HG03097 (cell line): ENCODE data around the gene PRTG.
"Not testable (repeated sequence)": the region's sequence is repeated elsewhere in the genome, so short reads cannot be mapped to it uniquely, and the experiment has no call there.

ENCODE experiments used
- ATAC-seq: cut with Tn5 transposase; IDR thresholded peaks from one replicate; pipeline ENCODE4 v1.9.1; 2021; ENCODE audit not compliant: unreplicated experiment, low FRiP score

The PRTG gene

DNA sequence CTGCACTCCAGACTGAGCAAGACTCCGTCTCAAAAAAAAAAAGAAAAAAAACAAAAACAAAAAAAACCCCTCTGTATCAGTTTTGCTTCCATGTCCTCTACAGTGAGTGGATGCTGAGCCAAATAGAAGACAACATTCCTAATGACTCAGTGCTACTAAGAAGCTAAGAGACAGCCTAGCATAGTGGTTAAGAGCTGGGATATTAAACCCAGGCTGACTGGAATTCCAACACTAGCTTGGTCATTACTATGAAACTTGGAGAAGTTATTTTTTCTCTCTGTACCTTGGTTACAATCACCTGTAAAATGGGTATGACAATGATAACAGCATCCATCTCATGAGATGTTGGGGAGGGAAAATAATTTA, 93.9 kb downstream of the PRTG start:
- no peak for ATAC-seq

DNA sequence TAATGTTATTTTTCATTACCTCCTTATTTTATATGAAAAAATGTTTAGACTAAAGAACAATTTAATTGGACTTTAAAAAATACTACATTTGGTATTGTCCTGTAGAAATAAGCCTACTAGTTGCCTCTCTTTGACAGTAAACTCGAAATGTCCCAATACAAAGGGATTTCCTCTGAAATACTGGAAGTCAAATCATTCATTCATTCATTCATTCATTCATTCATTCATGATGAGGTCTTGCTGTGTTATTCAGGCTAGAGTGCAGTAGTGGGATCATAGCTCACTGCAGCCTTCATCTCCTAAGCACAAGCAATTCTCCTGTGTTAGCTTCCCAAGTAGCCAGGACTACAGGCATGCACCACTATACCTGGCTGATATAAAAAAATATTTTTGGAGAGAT, 104.2 kb downstream of the PRTG start:
- ATAC-seq = no peak

DNA sequence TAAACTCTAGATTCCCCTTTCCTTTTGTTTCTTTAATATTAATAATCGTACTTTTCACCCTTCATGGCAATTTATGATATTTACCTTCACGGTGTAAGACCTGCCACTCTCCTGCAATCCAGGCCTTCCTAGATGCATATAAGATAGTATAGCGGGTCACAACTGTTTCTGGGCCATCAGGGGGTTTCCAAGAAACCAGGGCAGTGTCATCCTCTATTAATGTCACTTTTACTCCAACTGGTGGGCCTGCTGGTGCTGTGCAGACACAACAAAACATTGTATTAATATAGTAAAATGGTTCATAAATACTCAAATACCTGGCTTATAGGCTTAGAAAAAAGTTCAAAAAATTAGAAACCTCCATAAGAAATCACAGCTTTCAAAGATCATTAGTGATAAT, 105.9 kb downstream of the PRTG start:
- no peak for ATAC-seq

DNA sequence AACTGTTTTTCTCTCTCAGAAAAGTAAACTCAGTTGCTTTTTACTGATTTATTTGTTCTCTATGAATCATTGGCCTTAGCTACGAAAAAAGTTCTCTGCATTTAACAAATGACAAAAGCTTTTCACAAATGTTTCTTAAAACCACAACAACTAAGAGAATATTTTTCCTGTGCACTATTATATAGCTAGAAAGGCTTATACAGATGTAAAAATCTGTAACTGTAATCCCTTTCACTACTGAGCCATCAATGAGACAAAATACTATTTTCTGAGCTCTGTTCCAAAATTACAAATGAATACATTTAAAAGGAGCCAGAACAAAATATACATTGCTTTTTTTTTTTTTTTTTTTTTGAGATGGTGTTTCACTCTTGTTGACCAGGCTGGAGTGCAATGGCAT, 109.2 kb downstream of the PRTG start:
- no peak for ATAC-seq

DNA sequence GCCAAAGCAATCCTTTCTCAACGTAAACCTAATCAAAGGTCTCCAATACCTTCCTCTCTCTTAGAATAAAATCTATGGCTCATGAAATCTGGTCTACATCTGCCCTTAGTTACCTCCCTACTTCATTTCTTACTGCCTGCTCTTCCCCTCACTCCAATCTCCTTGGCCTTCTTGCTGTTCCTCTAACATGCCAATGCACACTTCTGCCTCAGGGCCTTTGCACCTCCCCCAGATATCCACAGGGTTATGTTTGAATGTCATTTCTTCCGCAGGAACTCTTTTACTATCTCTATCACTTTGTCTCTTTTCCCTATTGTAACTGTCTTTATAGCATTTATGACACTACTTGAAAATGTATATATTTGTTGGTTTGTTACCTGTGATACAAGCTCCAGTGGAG, 110.5 kb downstream of the PRTG start:
- no peak for ATAC-seq

DNA sequence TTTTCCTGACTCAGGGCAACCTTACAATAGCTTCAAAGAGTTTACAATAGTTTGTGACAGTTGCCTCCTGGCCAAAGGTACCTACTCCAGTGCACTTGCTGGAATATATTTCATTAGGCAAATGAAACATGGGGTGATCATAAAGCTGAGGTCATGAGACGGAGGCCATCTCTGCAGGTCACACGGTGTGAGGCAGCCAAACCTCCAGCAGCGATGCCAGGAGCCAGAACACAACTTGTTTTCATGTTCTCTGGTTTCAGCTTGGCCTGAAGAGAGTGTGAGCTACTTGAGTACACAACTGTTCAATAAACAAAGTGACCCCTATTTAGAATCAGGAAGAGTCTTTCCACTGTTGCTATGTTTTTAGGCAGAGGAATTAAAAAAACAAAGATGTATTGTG, 112.1 kb downstream of the PRTG start:
- ATAC-seq = no peak

DNA sequence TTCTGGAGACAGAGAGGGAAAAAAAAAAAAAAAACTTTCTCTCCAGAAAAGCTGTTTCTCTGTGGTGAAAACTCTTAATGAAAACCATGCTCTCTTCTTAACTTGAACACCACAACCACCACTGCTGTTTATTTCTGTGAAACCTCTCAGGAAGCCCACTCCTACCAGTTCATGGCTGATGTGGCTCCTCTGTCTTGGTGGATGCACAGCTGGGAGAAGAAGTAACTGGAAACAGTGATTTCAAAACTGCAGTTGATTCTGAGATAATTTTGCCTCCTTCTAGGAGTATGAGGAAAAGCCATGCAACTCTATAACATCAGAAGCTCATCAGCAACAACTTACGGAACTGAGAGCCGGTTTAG, 114.6 kb downstream of the PRTG start:
- no peak for ATAC-seq

DNA sequence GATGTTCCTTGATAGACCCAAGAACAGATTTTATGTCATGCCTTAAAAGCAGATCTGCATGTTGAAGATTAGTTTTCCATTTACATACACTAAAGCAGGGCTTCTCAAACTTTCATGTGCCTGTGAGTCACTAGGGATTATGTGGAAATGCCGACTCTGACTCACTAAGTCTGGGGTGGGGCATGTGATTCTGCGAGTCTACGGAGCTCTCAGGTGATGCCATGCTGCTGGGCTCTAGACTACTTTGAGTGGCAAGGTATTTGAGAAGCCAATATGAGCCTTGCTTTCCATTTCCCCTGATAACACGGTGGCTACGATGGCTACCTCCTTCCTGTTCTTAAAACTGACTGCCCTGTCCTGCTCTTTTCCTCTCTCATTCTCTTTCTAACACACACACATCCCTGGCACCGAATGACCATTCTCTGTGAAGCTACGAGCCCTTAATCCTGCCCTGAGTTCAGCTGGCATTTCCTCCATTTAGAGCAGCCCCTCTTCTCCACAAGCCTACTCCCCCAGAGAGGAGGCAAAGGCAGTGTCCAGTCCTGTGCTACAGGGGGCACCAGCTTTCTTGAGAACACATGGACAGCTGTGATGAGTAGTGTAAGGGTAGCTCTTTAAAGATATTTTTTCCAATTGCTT, 115.1 kb downstream of the PRTG start:
- ATAC-seq = no peak

DNA sequence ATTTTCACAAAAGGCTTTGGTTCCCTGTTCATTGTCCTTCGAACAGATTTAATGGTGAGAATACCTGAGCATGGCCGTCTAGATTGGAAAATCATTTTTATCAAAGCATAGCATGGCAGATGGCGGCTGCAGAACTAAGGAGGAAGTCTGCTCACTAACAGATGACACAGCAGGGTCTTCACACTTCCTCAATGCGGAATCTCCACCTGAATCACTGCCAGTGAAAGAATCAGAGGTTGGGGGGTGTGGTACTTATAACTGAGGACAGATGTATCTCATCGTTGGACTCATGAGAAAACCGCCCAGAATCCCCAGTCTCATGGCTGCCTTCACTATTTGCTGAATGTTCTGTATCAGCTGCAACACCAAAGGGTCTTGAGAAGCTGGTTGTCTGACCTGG, 123.2 kb downstream of the PRTG start:
- no peak for ATAC-seq

DNA sequence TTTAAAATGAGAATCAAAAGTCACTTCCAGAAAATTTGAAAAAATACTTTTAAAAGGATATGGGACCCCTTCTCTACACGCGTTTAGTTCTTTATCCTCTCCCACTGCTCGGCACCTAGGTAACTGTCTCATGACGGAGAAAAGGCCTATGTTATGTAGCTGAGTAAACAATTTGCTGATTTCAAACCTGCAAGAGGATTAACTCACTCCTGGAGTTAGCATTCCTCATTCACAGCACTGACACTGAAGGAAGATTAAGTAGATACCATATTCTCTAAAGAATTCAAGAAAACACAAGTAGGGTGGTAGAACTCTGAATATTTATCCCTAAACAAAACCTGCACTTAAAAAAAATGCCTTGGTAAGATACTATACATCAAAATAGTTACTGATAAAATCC, 124.6 kb downstream of the PRTG start:
- no peak for ATAC-seq

DNA sequence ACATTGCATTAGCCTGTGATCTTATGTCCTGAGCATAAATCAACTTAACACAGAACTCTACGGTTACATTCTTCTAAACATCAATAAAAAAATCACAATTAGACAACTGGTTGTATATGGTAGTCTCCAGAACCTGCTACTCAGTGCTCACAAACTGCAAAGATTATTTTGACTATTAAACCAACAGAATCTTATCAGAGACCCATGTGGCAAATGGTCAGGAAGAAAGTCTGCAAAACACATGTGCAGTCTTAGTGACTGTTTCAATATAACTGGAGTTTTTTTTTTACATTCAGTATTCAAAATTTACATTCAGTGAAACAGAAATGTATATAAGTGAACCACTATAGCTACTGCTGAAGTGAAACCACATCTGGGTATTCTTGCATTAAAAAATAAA, 127.5 kb downstream of the PRTG start:
- ATAC-seq = no peak

DNA sequence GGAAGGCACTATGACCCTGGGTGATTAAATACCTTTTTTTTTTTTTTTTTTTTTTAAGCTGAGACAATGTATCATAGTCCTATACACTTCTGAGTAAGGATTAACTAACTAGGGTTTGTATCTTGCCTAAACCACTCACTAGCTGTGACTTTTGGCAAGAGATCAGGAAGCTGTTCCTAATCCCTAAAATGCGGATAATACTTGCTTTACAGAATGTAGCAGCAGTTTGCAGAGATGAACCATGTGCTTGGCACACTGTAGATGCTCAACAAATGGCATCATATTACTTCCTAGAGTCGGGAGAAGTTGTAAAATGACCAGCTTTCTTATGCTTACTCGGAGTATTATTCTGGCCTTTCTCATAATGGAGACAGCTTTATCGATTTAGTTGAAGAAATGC, 129.2 kb downstream of the PRTG start:
- ATAC-seq = no peak

DNA sequence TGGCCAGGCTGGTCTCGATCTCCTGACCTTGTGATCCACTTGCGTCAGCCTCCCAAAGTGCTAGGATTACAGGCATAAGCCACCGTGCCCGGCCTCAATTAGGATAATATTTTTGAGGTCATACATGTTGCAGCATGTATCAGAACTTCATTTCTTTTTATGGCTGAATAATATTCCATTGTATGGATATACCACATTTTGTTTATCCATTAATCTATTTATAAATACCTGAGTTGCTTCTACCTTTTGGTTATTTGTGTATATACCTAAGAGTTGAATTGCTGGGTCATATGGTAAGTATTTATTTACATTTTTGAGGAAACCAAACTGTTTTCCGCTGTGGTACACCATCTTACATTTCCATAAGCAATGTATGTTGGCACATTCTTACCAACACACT, 136.7 kb downstream of the PRTG start:
- ATAC-seq = no peak

DNA sequence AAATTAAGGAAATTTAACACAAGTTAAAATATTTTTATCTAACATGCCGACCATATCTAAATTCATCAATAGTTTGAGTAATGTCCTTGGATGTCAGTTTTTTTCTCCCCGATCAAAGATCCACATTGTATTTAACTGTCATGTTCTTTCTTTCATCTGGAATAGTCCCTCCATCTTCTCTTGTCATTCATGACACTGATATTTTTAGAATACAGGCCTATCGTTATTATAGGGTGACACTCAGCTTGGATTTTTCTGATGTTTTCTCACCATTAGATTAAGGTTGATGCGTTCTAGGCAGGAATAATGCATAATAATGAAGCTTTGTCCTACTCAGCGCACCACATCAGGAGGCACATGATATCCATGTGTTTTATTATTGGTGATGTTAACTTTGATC, 141.6 kb downstream of the PRTG start:
- no peak for ATAC-seq

DNA sequence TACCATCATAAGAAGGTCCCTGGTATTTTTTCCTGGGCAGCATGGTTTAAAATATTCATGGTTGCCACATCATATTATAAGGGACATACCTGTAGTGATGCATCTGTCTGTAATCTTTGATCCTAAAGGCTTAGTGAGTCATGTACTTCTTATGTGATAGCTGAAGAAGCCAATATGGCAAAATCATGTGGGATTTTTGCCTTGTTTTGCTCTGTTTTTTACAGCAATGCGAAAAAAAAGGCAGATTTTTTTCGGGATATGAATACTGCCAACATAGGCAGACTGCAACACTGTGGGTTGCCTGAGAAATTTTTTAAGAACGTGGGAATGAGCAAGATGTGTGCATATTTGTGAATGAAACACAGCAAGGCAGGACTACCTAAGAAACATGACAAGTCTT, 143.5 kb downstream of the PRTG start:
- ATAC-seq = no peak

DNA sequence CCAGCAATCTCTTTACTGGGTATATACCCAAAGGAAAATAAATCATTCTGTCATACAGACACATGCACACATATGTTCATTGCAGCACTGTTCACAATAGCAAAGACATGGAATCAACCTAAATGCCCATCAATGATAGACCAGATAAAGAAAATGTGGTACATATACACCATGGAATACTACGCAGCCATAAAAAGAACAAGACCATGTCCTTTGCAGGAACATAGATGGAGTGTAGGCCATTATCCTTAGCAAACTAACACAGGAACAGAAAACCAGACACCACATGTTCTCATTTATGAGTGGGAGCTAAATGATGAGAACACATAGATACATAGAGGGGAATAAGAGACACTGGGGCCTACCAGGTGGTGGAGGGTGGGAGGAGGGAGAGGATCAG, 149.9 kb downstream of the PRTG start:
- not testable (repeated sequence) for ATAC-seq

DNA sequence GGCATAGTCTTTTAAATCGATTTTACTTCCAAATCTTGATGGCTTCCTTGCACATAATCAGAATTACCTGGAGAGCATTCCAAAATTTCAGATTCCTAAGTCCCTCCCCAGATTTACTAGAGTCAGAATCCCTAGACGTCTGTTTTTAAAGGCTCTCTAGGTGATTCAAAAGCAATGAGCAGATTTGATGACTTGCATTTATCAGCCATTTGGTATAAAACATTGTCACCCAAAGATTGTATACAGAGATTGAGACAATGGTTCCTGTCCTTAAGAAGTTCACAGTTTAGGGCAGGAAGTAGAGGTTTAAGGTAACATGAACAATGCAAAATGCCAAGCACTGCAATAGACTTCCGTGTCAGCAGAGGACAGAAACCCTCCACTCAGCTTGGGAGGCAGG, 152.2 kb downstream of the PRTG start:
- no peak for ATAC-seq

DNA sequence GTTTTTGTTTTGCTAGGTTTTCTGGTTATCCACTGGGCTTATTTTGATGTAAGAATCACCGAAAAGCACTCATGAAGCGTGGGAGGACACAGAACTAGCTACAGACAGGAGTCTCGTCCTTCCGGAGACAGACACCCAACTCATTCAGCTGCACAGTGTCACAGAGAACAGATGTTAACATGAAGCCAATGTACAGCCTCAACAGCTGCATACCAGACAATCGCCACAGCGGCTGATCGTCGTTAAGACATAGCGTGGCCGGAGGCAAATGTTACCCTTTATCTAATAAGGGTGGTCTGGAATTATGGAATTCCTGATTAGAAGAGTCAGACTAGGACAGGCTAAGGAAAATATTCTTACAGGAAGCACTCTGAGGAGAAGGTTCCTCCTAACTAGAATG, 153.7 kb downstream of the PRTG start:
- ATAC-seq = no peak

DNA sequence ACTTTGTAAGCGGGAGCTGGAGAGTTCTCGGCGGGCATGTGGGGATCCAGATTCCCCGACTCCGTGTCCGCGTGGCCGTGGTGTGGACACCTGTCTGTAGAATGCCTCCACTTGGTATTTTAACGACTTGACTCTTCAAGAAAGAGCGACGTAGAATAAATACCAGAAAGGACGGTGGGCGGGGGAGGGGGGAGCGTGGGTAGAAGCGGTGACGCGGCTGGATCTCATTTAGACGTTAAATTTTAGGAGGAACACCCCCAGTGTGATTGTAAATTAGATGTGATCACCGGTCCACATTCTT, 154.2 kb downstream of the PRTG start:
- no peak for ATAC-seq

DNA sequence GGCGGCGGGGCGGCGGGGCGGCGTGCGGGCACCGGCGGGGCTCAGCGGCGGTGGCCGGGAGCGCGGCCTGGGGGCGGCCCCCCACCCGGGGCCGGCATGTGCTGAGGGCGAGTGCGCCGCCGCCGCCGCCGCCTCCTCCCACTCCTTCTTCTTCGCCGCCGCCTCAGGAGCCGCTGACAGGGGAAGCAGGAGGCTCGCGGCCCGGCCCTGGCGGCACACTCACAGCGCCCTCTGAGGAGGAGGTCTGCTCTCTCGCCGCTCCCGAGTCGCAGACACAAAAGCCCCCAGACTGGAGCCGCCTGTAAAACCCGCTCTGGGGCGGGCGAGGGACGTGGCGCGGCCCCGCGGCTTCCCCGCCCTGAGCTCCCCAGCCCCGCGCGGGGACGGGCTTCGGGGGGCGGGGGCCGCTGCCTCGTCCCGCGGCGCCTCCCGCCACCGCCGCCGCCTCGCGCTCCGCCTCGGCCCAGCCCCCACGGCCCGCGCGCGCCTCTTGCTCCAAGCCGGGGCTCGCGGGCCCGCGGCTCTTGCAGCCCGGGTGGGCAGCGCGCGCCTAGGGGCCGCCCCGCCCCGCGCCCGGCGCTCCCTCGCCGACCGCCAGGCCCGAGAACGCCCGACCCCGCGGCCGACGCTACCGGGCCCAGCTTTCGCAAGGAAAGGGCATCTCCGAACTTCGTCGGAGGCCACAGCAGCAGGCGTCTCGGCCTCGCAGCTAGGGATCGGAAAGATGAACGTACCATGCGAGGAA, 154.7 kb downstream of the PRTG start, which contains the start of gene PYGO1:
PYGO1 (minus strand) TSS at position 276 of the 745 bp plus-strand sequence. CDS start 462 bp downstream, outside the sequence.
- ATAC-seq = no peak

DNA sequence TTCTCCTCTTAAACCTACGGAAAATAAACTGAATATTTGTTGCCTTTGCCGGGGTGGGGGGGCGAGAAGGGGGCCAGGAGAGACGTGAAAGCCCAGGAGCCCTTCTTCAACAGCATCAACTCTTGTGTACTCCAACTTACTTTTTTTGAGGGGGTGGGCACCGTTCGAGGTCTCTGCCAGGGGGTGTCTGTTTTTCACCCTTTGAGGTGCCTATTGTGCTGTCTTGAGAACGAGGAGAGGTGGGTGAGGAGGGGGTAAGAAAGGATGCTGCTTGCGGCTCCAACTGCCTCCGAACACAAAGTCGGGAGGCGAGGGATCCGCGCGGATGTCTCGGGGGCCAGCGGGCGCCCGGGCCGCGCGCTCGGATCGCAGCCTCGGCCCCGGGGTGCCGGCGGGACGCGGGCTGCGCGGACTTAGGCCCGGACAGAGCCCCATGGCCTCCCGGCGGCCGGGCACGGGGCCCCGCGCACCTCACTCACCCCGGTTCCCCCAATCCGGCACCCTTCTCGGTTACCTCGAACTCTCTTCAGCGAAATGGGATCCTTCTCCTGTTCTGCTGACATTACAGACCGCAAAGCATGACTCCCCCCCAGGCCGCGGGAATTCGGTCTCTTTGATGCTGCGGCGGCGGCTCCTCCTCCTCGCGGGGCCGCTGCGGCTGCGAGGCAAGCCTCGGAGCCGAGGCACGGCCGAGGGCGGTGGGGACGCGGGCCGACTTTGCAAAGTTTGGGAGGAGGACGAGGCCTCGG, 155.5 kb downstream of the PRTG start:
- ATAC-seq = no peak

DNA sequence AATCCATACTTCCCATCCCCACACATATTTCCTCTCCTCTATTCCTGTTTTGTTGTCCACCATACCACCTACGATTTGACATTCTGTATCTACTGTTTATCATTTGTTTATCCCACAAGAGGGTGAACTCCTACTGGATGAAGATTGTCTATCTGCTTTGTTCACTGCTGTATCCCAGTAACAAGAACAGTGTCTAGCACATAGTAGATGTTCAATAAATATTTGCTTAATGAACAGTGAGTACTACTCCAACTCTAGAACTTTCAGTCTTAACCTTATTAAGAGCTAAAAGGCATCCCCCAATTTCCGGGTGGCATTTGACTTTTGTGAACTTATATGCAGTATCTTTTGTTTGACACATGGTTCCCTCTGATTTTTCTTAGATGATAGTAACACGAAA, 156.1 kb downstream of the PRTG start:
- no peak for ATAC-seq
